CD4-positive, alpha-beta T cell (primary cell): Measurements from ENCODE around the gene KIF25. TPM values are rescaled to one million over a fixed set of nuclear protein-coding genes. Genes with fewer than 3 reads are reported as not detected.

Source experiments
- ATAC-seq: fragments of 200-7000 bp; cut with Tn5 transposase; one replicate; pipeline ENCODE4 v1.10.0; 2022; ENCODE audit warnings: mild to moderate bottlenecking; ENCODE audit not compliant: poor library complexity
- CTCF ChIA-PET: fragments of 350-600 bp; sonication (Branson Sonifier 250); formaldehyde crosslinking; loops from one replicate; lab custom pipeline; 2021; ENCODE audit warnings: antibody characterized with exemption, inconsistent platforms; lab: Charles Lee
- POLR2A ChIA-PET: fragments of 350-600 bp; sonication (Branson Sonifier 250); formaldehyde crosslinking; loops from one replicate; lab custom pipeline; 2021; ENCODE audit warnings: antibody characterized with exemption, inconsistent platforms; lab: Charles Lee
- DNase-seq, 14 experiments: peaks; one replicate each; pipeline ENCODE4 v3.0.0-alpha.2; 2013 to 2020; ENCODE audit warnings: mixed read lengths in 2 of 14
- H3K27ac ChIP-seq, 2 donors: one replicate each; pipeline versions ENCODE4 v1.5.1 to v1.7.0; 2013; ENCODE audit warnings: low read length in 2 of 2, low read depth in 1 of 2, mild to moderate bottlenecking in 1 of 2
- H3K27me3 ChIP-seq, 2 experiments: 1 replicate in 1 of 2; 2 replicates in 1 of 2; pipeline versions ENCODE4 v1.6.1 to v1.7.0; 2013; ENCODE audit warnings: low read length in 2 of 2, control low read depth in 1 of 2, mild to moderate bottlenecking in 1 of 2, moderate library complexity in 1 of 2; ENCODE audit not compliant: insufficient read depth in 2 of 2, control insufficient read depth in 1 of 2
- H3K36me3 ChIP-seq: one replicate; pipeline ENCODE4 v1.6.1; 2013; ENCODE audit warnings: low read length, control low read depth; ENCODE audit not compliant: insufficient read depth
- H3K4me1 ChIP-seq: one replicate; pipeline ENCODE4 v1.6.1; 2013; ENCODE audit warnings: low read length, control low read depth; ENCODE audit not compliant: insufficient read depth
- H3K4me3 ChIP-seq: one replicate; pipeline ENCODE4 v1.5.1; 2013; ENCODE audit warnings: mild to moderate bottlenecking, low read length, moderate library complexity
- H3K9me3 ChIP-seq, 2 experiments: 1 replicate in 1 of 2; 2 replicates in 1 of 2; pipeline versions ENCODE4 v1.6.1 to v1.7.0; 2013; ENCODE audit warnings: low read length in 2 of 2, mild to moderate bottlenecking in 2 of 2, control low read depth in 1 of 2, moderate library complexity in 1 of 2; ENCODE audit not compliant: control insufficient read depth in 1 of 2, insufficient read depth in 1 of 2
- H3K27ac Mint-ChIP-seq: one replicate; pipeline ENCODE4 v1.8.0; 2020; ENCODE audit warnings: mixed read lengths
- H3K27me3 Mint-ChIP-seq: one replicate; pipeline ENCODE4 v1.8.0; 2021; ENCODE audit warnings: mixed read lengths
- H3K36me3 Mint-ChIP-seq: one replicate; pipeline ENCODE4 v1.8.0; 2021; ENCODE audit warnings: low read depth, mixed read lengths
- H3K4me1 Mint-ChIP-seq: one replicate; pipeline ENCODE4 v1.8.0; 2021; ENCODE audit warnings: low read depth, mixed read lengths
- H3K4me3 Mint-ChIP-seq: one replicate; pipeline ENCODE4 v1.8.0; 2020; ENCODE audit warnings: mild to moderate bottlenecking, mixed read lengths
- H3K9me3 Mint-ChIP-seq: one replicate; pipeline ENCODE4 v1.8.0; 2020; ENCODE audit warnings: mixed read lengths
- CTCF ChIP-seq: fragments of 200-600 bp; IDR thresholded peaks from one replicate; pipeline ENCODE4 v1.8.0; 2022; ENCODE audit warnings: antibody characterized with exemption, mild to moderate bottlenecking
- intact Hi-C, 2 experiments: fragments of 100-400 bp; cut with DNase I in 1 of 2; cut with micrococcal nuclease in 1 of 2; formaldehyde crosslinking; loops; one replicate each; pipeline versions ENCODE4 v1.15.1 to v1.9.0; 2023 to 2025; cut with DNase I, micrococcal nuclease
- total RNA-seq, 174 experiments: library from RNA in 2 of 174; stranded (reverse) in 2 of 174; gene quantifications; one replicate each; pipeline ENCODE4 v1.2.3 and lab custom pipeline; 2021 to 2026

The KIF25 gene
- total RNA-seq, 2 experiments from 2014 or later: not detected

GRCh38 chr6:168088161-168089053 lies 90.9 kb downstream of the KIF25 start:
- ChIA-PET CTCF (no interaction called here), POLR2A (no interaction called here)
- H3K27me3 Mint-ChIP-seq: no peaks in the 10 kb centered on the region
- Histone ChIP-seq H3K36me3 (no peaks in the 10 kb centered on the region), H3K27ac (no peak overlapping the region), H3K4me1 (no peaks in the 10 kb centered on the region), H3K9me3 (peaks cover 0 to 46% of the 10 kb centered on the region in 2 experiments), H3K4me3 (no peak overlapping the region), H3K27me3 (no peaks in the 10 kb centered on the region)
- H3K9me3 Mint-ChIP-seq: no peaks in the 10 kb centered on the region
- no peaks in the 10 kb centered on the region for H3K36me3 Mint-ChIP-seq
- intact Hi-C loops: no loop called here
- no peaks in the 10 kb centered on the region for H3K4me1 Mint-ChIP-seq
- DNase-seq (no peak), ATAC-seq (no peak)
- H3K27ac Mint-ChIP-seq: no peak overlapping the region
- H3K4me3 Mint-ChIP-seq: no peak overlapping the region
- TF ChIP-seq CTCF: no peak

- no peaks in the 10 kb centered on the region for H3K27me3 Mint-ChIP-seq
- DNase-seq: no peak
- TF ChIP-seq CTCF: no peak
Observed at GRCh38 chr6:168089186-168090063, 92.0 kb downstream of the KIF25 start.

GRCh38 chr6:168090064-168090690 lies 92.7 kb downstream of the KIF25 start:
- Histone ChIP-seq H3K27me3 (no peaks in the 10 kb centered on the region), H3K4me3 (no peak overlapping the region), H3K27ac (no peak overlapping the region), H3K9me3 (peaks cover 0 to 49% of the 10 kb centered on the region in 2 experiments), H3K4me1 (no peaks in the 10 kb centered on the region), H3K36me3 (no peaks in the 10 kb centered on the region)
- no peak for TF ChIP-seq CTCF
- DNase-seq: no peak
- Mint-ChIP-seq H3K27me3 (no peaks in the 10 kb centered on the region), H3K9me3 (no peaks in the 10 kb centered on the region), H3K36me3 (no peaks in the 10 kb centered on the region), H3K4me3 (no peak overlapping the region), H3K27ac (no peak overlapping the region), H3K4me1 (no peaks in the 10 kb centered on the region)
- ChIA-PET POLR2A (no interaction called here), CTCF (no interaction called here)
- ATAC-seq: no peak
- intact Hi-C loops: no loop called here

More at GRCh38 chr6:168089186-168090063, 92.0 kb downstream of the KIF25 start:
- no peak overlapping the region for H3K27ac Mint-ChIP-seq
- no peaks in the 10 kb centered on the region for H3K9me3 Mint-ChIP-seq
- H3K4me1 ChIP-seq: no peaks in the 10 kb centered on the region
- ChIA-PET POLR2A (no interaction called here), CTCF (no interaction called here)
- H3K4me3 ChIP-seq: no peak overlapping the region
- H3K4me1 Mint-ChIP-seq: no peaks in the 10 kb centered on the region
- no peaks in the 10 kb centered on the region for H3K36me3 ChIP-seq
- no peaks in the 10 kb centered on the region for H3K27me3 ChIP-seq
- no peak overlapping the region for H3K4me3 Mint-ChIP-seq
- no peak overlapping the region for H3K27ac ChIP-seq
- intact Hi-C loops: no loop called here
- no peak for ATAC-seq
- no peaks in the 10 kb centered on the region for H3K36me3 Mint-ChIP-seq
- peaks cover 0 to 51% of the 10 kb centered on the region in 2 experiments for H3K9me3 ChIP-seq
